KMS-11 (cell line): ENCODE data around the gene FOXP1.

Experiments
- H2AFZ ChIP-seq: fragments of 200-600 bp; sonication (generic); 2 replicates; pipeline ENCODE4 v1.6.1; 2016; ENCODE audit warnings: antibody characterized with exemption, mixed run types, low read depth
- H3K27ac ChIP-seq: fragments of 200-600 bp; sonication (generic); 2 replicates; pipeline ENCODE4 v1.6.1; 2016; ENCODE audit warnings: mild to moderate bottlenecking, mixed run types
- H3K27me3 ChIP-seq: fragments of 200-600 bp; sonication (generic); 2 replicates; pipeline ENCODE4 v1.6.1; 2017; ENCODE audit warnings: mild to moderate bottlenecking, low read depth, mixed run types, moderate library complexity; ENCODE audit not compliant: insufficient read depth
- H3K36me3 ChIP-seq: fragments of 200-600 bp; sonication (generic); 2 replicates; pipeline ENCODE4 v1.6.1; 2017; ENCODE audit warnings: mild to moderate bottlenecking, mixed run types; ENCODE audit not compliant: insufficient read depth
- H3K4me1 ChIP-seq: fragments of 200-600 bp; sonication (generic); 2 replicates; pipeline ENCODE4 v1.6.1; 2016; ENCODE audit warnings: mild to moderate bottlenecking, low read depth, mixed run types; ENCODE audit not compliant: poor library complexity, severe bottlenecking
- H3K4me2 ChIP-seq: fragments of 200-600 bp; sonication (generic); 2 replicates; pipeline ENCODE4 v1.7.0; 2016; ENCODE audit warnings: mild to moderate bottlenecking, mixed run types
- H3K4me3 ChIP-seq: fragments of 200-600 bp; sonication (generic); IDR thresholded peaks from 2 replicates; pipeline ENCODE4 v1.6.1; 2017; ENCODE audit warnings: low read depth, low read length, mixed read lengths; ENCODE audit not compliant: insufficient read depth
- H3K79me2 ChIP-seq: fragments of 200-600 bp; sonication (generic); 2 replicates; pipeline ENCODE4 v1.6.1; 2016; ENCODE audit warnings: low read depth, mixed run types; ENCODE audit not compliant: insufficient read depth
- H3K9ac ChIP-seq: fragments of 200-600 bp; sonication (generic); 2 replicates; pipeline ENCODE4 v1.6.1; 2016; ENCODE audit warnings: mild to moderate bottlenecking, mixed run types
- H4K20me1 ChIP-seq: fragments of 200-600 bp; sonication (generic); 2 replicates; pipeline ENCODE4 v1.6.1; 2016; ENCODE audit warnings: mild to moderate bottlenecking, mixed run types; ENCODE audit not compliant: insufficient read depth
- CTCF ChIP-seq: fragments of 200-600 bp; sonication (generic); conservative IDR thresholded peaks from 2 replicates; pipeline ENCODE4 v1.6.1; 2017; ENCODE audit warnings: low read depth, mild to moderate bottlenecking, antibody characterized with exemption, low read length, moderate library complexity, mixed read lengths

The FOXP1 gene

GRCh38 chr3:71492566-71492965 lies 91.0 kb downstream of the FOXP1 start:
- H3K27me3 ChIP-seq: no peaks in the 10 kb centered on the region
- no peaks in the 10 kb centered on the region for H3K36me3 ChIP-seq
- H3K4me2 ChIP-seq: no peak overlapping the region
- no peak for TF ChIP-seq CTCF
- H3K9ac ChIP-seq: no peak overlapping the region
- H2AFZ ChIP-seq: no peak overlapping the region
- H3K79me2 ChIP-seq: no peaks in the 10 kb centered on the region
- no peak overlapping the region for H3K27ac ChIP-seq
- H4K20me1 ChIP-seq: no peaks in the 10 kb centered on the region
- no peak overlapping the region for H3K4me3 ChIP-seq
- H3K4me1 ChIP-seq: no peaks in the 10 kb centered on the region

- no peak for TF ChIP-seq CTCF
- no peak overlapping the region for H3K4me2 ChIP-seq
- no peaks in the 10 kb centered on the region for H3K27me3 ChIP-seq
Measured at GRCh38 chr3:71491154-71491752, 92.3 kb downstream of the FOXP1 start.

GRCh38 chr3:71490692-71491091 lies 92.8 kb downstream of the FOXP1 start:
- TF ChIP-seq CTCF: no peak
- Histone ChIP-seq H3K4me3 (no peak overlapping the region), H3K27me3 (no peaks in the 10 kb centered on the region), H3K27ac (no peak overlapping the region), H3K4me2 (no peak overlapping the region), H4K20me1 (no peaks in the 10 kb centered on the region), H2AFZ (no peak overlapping the region), H3K36me3 (no peaks in the 10 kb centered on the region), H3K79me2 (no peaks in the 10 kb centered on the region), H3K9ac (no peak overlapping the region), H3K4me1 (no peaks in the 10 kb centered on the region)

More at GRCh38 chr3:71491154-71491752, 92.3 kb downstream of the FOXP1 start:
- no peak overlapping the region for H3K27ac ChIP-seq
- no peaks in the 10 kb centered on the region for H3K4me1 ChIP-seq
- no peak overlapping the region for H3K9ac ChIP-seq
- no peaks in the 10 kb centered on the region for H4K20me1 ChIP-seq
- H3K79me2 ChIP-seq: no peaks in the 10 kb centered on the region
- H3K36me3 ChIP-seq: no peaks in the 10 kb centered on the region
- H3K4me3 ChIP-seq: no peak overlapping the region
- no peak overlapping the region for H2AFZ ChIP-seq

- no peaks in the 10 kb centered on the region for H3K36me3 ChIP-seq
- no peaks in the 10 kb centered on the region for H4K20me1 ChIP-seq
- no peak for TF ChIP-seq CTCF
- H3K4me3 ChIP-seq: no peak overlapping the region
- no peaks in the 10 kb centered on the region for H3K79me2 ChIP-seq
- no peak overlapping the region for H2AFZ ChIP-seq
- no peak overlapping the region for H3K27ac ChIP-seq
- H3K4me2 ChIP-seq: no peak overlapping the region
- no peaks in the 10 kb centered on the region for H3K27me3 ChIP-seq
- H3K9ac ChIP-seq: no peak overlapping the region
- no peaks in the 10 kb centered on the region for H3K4me1 ChIP-seq
Measured at GRCh38 chr3:71489315-71489761, 94.2 kb downstream of the FOXP1 start.
